ENCODE measurements around the gene IFT80.

DNA sequence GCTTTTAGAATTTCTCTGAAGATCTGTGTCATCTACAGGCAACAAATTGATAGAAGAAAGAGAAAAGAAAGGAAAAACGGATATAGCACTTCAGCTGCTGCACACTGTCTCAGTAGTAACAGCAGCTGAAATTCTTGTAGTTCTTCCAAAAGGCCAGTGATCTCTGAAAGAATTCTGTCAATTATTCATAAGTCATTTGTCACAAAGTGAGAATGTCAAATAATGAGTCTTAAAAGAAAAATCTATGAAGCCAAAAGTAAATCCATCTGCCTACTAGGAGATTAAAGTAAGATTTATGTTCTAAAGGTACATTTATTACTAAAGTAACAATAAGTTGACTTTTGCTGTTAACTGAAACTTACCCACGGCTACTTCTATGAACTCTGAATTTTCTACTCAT, 24.6 kb downstream of the IFT80 start:
- TF ChIP-seq, protein P1, sequence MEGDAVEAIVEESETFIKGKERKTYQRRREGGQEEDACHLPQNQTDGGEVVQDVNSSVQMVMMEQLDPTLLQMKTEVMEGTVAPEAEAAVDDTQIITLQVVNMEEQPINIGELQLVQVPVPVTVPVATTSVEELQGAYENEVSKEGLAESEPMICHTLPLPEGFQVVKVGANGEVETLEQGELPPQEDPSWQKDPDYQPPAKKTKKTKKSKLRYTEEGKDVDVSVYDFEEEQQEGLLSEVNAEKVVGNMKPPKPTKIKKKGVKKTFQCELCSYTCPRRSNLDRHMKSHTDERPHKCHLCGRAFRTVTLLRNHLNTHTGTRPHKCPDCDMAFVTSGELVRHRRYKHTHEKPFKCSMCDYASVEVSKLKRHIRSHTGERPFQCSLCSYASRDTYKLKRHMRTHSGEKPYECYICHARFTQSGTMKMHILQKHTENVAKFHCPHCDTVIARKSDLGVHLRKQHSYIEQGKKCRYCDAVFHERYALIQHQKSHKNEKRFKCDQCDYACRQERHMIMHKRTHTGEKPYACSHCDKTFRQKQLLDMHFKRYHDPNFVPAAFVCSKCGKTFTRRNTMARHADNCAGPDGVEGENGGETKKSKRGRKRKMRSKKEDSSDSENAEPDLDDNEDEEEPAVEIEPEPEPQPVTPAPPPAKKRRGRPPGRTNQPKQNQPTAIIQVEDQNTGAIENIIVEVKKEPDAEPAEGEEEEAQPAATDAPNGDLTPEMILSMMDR (conservative IDR thresholded peaks at IDR 0.05; ENCODE audit: low read depth, low read length): no peak
- TF ChIP-seq EZH2 (IDR thresholded peaks at IDR 0.05; ENCODE audit: low read length, unreplicated experiment): no peak
- no peak for TF ChIP-seq EZH2phosphoT487 (IDR thresholded peaks at IDR 0.05; ENCODE audit: borderline replicate concordance, low read length)

Measured in PC-3 (cell line).